ENCODE data around the gene NAMPT.

GRCh38 chr7:106224797-106225196, 60.0 kb downstream of the NAMPT start:
- TF ChIP-seq, protein P1, sequence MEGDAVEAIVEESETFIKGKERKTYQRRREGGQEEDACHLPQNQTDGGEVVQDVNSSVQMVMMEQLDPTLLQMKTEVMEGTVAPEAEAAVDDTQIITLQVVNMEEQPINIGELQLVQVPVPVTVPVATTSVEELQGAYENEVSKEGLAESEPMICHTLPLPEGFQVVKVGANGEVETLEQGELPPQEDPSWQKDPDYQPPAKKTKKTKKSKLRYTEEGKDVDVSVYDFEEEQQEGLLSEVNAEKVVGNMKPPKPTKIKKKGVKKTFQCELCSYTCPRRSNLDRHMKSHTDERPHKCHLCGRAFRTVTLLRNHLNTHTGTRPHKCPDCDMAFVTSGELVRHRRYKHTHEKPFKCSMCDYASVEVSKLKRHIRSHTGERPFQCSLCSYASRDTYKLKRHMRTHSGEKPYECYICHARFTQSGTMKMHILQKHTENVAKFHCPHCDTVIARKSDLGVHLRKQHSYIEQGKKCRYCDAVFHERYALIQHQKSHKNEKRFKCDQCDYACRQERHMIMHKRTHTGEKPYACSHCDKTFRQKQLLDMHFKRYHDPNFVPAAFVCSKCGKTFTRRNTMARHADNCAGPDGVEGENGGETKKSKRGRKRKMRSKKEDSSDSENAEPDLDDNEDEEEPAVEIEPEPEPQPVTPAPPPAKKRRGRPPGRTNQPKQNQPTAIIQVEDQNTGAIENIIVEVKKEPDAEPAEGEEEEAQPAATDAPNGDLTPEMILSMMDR (IDR thresholded peaks at IDR 0.05) = no peak
- no peak for TF ChIP-seq REST (IDR thresholded peaks at IDR 0.05; ENCODE audit: insufficient read depth in 1 of 2, low read depth in 2 of 2, low read length in 1 of 2)
- TF ChIP-seq POLR2AphosphoS5 (IDR thresholded peaks at IDR 0.05; ENCODE audit: low read depth, low read length) = no peak
- no peak for TF ChIP-seq TCF7L2 (IDR thresholded peaks at IDR 0.05; ENCODE audit: low read depth, low read length)
